HepG2 (cell line): Measurements from ENCODE around the gene HNRNPH3. TPM values are rescaled to one million over a fixed set of nuclear protein-coding genes. Genes with fewer than 3 reads are reported as not detected.

ENCODE experiments used
- polyA plus RNA-seq, 8 experiments: library from polyadenylated mRNA; depleted of rRNA in 3 of 8; stranded (reverse) in 7 of 8; unstranded in 1 of 8; fragments of >200 nt; fragmentation: Illumina TruSeq in 4 of 8; extraction: Trizol in 4 of 8; gene quantifications; 2 replicates each; pipeline versions ENCODE4 v1.2.1 to v1.2.3, GENCODE V29; 2011 to 2016; ENCODE audit warnings: low read depth in 4 of 8, missing spikeins in 1 of 8, mixed read lengths in 1 of 8; ENCODE audit not compliant: insufficient read depth in 1 of 8
- total RNA-seq, 5 experiments: library from RNA; depleted of rRNA; stranded (reverse); fragments of >200 nt; fragmentation: Illumina TruSeq; extraction: Trizol; gene quantifications; 2 replicates each; pipeline ENCODE4 v1.2.3, GENCODE V29; 2016; ENCODE audit warnings: low read depth in 1 of 5

Gene HNRNPH3
- total and polyA plus RNA-seq, 2 of the 13 experiments (the other 11 are each of a cell fraction or from before 2014, with no cell fraction given), result 46.0 to 47.7 TPM

Other genes with a start within 250 kb of the HNRNPH3 start
- not detected in 2 replicates for gene MYPN, start 222.6 kb upstream of the HNRNPH3 start, total RNA-seq (2016; rRNA removed; fragmentation: Illumina TruSeq; extraction: Trizol)
- gene MYPN, start 222.6 kb upstream of the HNRNPH3 start, polyA plus RNA-seq (2011; rRNA removed), result 0.01 TPM in 1 of 2 replicates, not detected in the other
- gene ATOH7, start 100.0 kb upstream of the HNRNPH3 start, total RNA-seq (2016; rRNA removed; fragmentation: Illumina TruSeq; extraction: Trizol), result 0.07 TPM in 1 of 2 replicates, not detected in the other
- 0.11 TPM in 1 of 2 replicates, not detected in the other for gene ATOH7, start 100.0 kb upstream of the HNRNPH3 start, polyA plus RNA-seq (2011; rRNA removed)
- gene PBLD, start 864 bp downstream of the HNRNPH3 start, total RNA-seq (2016; rRNA removed; fragmentation: Illumina TruSeq; extraction: Trizol), result 3.0 and 3.1 TPM in 2 replicates
- gene PBLD, start 864 bp downstream of the HNRNPH3 start, polyA plus RNA-seq (2011; rRNA removed), result 0.42 and 0.52 TPM in 2 replicates
- 10.5 and 16.1 TPM in 2 replicates for gene RUFY2, start 75.2 kb downstream of the HNRNPH3 start, total RNA-seq (2016; rRNA removed; fragmentation: Illumina TruSeq; extraction: Trizol)
- gene RUFY2, start 75.2 kb downstream of the HNRNPH3 start, polyA plus RNA-seq (2011; rRNA removed), result 6.9 and 10.1 TPM in 2 replicates
- gene DNA2, start 139.9 kb downstream of the HNRNPH3 start, total RNA-seq (2016; rRNA removed; fragmentation: Illumina TruSeq; extraction: Trizol), result 27.3 and 34.6 TPM in 2 replicates
- 3.3 and 4.8 TPM in 2 replicates for gene DNA2, start 139.9 kb downstream of the HNRNPH3 start, polyA plus RNA-seq (2011; rRNA removed)
- 13.9 and 15.5 TPM in 2 replicates for gene SLC25A16, start 195.5 kb downstream of the HNRNPH3 start, total RNA-seq (2016; rRNA removed; fragmentation: Illumina TruSeq; extraction: Trizol)
- gene SLC25A16, start 195.5 kb downstream of the HNRNPH3 start, polyA plus RNA-seq (2011; rRNA removed), result 7.8 and 9.9 TPM in 2 replicates
- gene TET1, start 228.3 kb downstream of the HNRNPH3 start, total RNA-seq (2016; rRNA removed; fragmentation: Illumina TruSeq; extraction: Trizol), result 7.3 and 10.6 TPM in 2 replicates
- 4.7 and 6.9 TPM in 2 replicates for gene TET1, start 228.3 kb downstream of the HNRNPH3 start, polyA plus RNA-seq (2011; rRNA removed)